Measurements from ENCODE around the gene HTR3D. TPM values are rescaled to one million over a fixed set of nuclear protein-coding genes. Genes with fewer than 3 reads are reported as not detected.
A peak's percentile ranks its signal among the peaks of the same experiment; 100 is the strongest.

HTR3D gene
- total and polyA plus RNA-seq, 2 of the 13 experiments (the other 11 are each of a cell fraction or from before 2014, with no cell fraction given): not detected

- TF ChIP-seq ZNF550 (CRISPR knock-in tag; IDR thresholded peaks at IDR 0.05; ENCODE audit: borderline replicate concordance) (0 out of 2 replicates have a peak, but pooled peaks have one; percentile 46), ZNF276 (CRISPR knock-in tag; IDR thresholded peaks at IDR 0.05; ENCODE audit: low read depth) (no peak; the same call in 1 of the 2 replicates), KDM5B (CRISPR knock-in tag; IDR thresholded peaks at IDR 0.05; ENCODE audit: borderline replicate concordance) (peak; percentile 86), TEAD3 (CRISPR knock-in tag; optimal IDR thresholded peaks at IDR 0.05; ENCODE audit: borderline replicate concordance) (peak; percentile 62), ZNF670 (CRISPR knock-in tag; IDR thresholded peaks at IDR 0.05; ENCODE audit: borderline replicate concordance) (no peak), KLF13 (CRISPR knock-in tag; IDR thresholded peaks at IDR 0.05) (0 out of 2 replicates have a peak, but pooled peaks have one; percentile 30), DR1 (CRISPR knock-in tag; IDR thresholded peaks at IDR 0.05) (peak; percentile 83; the same call in 1 of the 2 replicates), SMYD3 (CRISPR knock-in tag; IDR thresholded peaks at IDR 0.05) (peak; percentile 13; the same call in 1 of the 2 replicates), MBNL3 (CRISPR knock-in tag; conservative IDR thresholded peaks at IDR 0.05) (no peak), ZNF83 (CRISPR knock-in tag; IDR thresholded peaks at IDR 0.05; ENCODE audit: borderline replicate concordance) (0 out of 2 replicates have a peak, but pooled peaks have one; percentile 39), PHF8 (CRISPR knock-in tag; IDR thresholded peaks at IDR 0.05) (peak; percentile 95), SMC3 (IDR thresholded peaks at IDR 0.05; ENCODE audit: low read length) (no peak), ZBTB3 (CRISPR knock-in tag; IDR thresholded peaks at IDR 0.05; ENCODE audit: borderline replicate concordance, low read depth) (peak; percentile 42; the same call in 1 of the 2 replicates), ZNF333 (CRISPR knock-in tag; IDR thresholded peaks at IDR 0.05; ENCODE audit: borderline replicate concordance) (peak; percentile 74; the same call in 1 of the 2 replicates), NFYB (CRISPR knock-in tag; IDR thresholded peaks at IDR 0.05) (no peak), SRSF9 (IDR thresholded peaks at IDR 0.05; ENCODE audit: borderline replicate concordance, insufficient read depth, low read depth, low read length, poor library complexity, severe bottlenecking) (no peak), ESRRA (CRISPR knock-in tag; IDR thresholded peaks at IDR 0.05; ENCODE audit: low read depth) (peak; percentile 51; the same call in 1 of the 2 replicates), MYPOP (CRISPR knock-in tag; IDR thresholded peaks at IDR 0.05) (peak; percentile 49; the same call in 1 of the 2 replicates), ZNF430 (CRISPR knock-in tag; IDR thresholded peaks at IDR 0.05) (peak; percentile 59; the same call in 1 of the 2 replicates), ZMYM3 (CRISPR knock-in tag; IDR thresholded peaks at IDR 0.05) (no peak; the same call in 1 of the 2 replicates), TBX2 (CRISPR knock-in tag; IDR thresholded peaks at IDR 0.05; ENCODE audit: borderline replicate concordance) (no peak), ZNF138 (CRISPR knock-in tag; IDR thresholded peaks at IDR 0.05; ENCODE audit: low read depth) (0 out of 2 replicates have a peak, but pooled peaks have one; percentile 40), CHCHD3 (CRISPR knock-in tag; IDR thresholded peaks at IDR 0.05) (no peak), THAP9 (CRISPR knock-in tag; IDR thresholded peaks at IDR 0.05; ENCODE audit: borderline replicate concordance) (peak; percentile 46; the same call in 1 of the 2 replicates)
Measured at GRCh38 chr3:184017672-184018423, 13.7 kb upstream of the HTR3D start, which contains the start of gene ABCC5 (continued).

Measured in HepG2 (cell line).